Liver (tissue), 3 donors: ENCODE results near the gene CD52.

Experiments used
- ATF3 ChIP-seq: IDR thresholded peaks from 2 replicates; pipeline ENCODE4 v1.6.1; 2016; ENCODE audit warnings: antibody characterized with exemption
- CTCF ChIP-seq: fragments of 150-350 bp; IDR thresholded peaks from 2 replicates; pipeline ENCODE4 v1.5.1; 2017; ENCODE audit warnings: improper control_type of control experiment, low read depth, low read length; ENCODE audit not compliant: missing input control
- EGR1 ChIP-seq, 2 donors: IDR thresholded peaks; 2 replicates each; pipeline ENCODE4 v1.6.1; 2016 to 2018; ENCODE audit warnings: antibody characterized with exemption in 2 of 2, low read depth in 2 of 2
- FOXA1 ChIP-seq: IDR thresholded peaks from 2 replicates; pipeline ENCODE4 v1.6.1; 2016; ENCODE audit warnings: antibody characterized with exemption
- HNF4A ChIP-seq, 2 donors: conservative IDR thresholded peaks; 2 replicates each; pipeline ENCODE4 v1.6.1; 2016; ENCODE audit warnings: antibody characterized with exemption in 2 of 2, mild to moderate bottlenecking in 2 of 2
- JUND ChIP-seq, 2 donors: IDR thresholded peaks; 2 replicates each; pipeline ENCODE4 v1.6.1; 2016; ENCODE audit warnings: antibody characterized with exemption in 2 of 2
- MAX ChIP-seq: IDR thresholded peaks from 2 replicates; pipeline ENCODE4 v1.6.1; 2016; ENCODE audit warnings: antibody characterized with exemption
- RAD21 ChIP-seq, 2 donors: IDR thresholded peaks; 2 replicates each; pipeline ENCODE4 v1.6.1; 2016; ENCODE audit warnings: antibody characterized with exemption in 2 of 2, mild to moderate bottlenecking in 2 of 2
- REST ChIP-seq: IDR thresholded peaks from 2 replicates; pipeline ENCODE4 v1.6.1; 2016; ENCODE audit warnings: antibody characterized with exemption, mild to moderate bottlenecking
- donor health status: healthy.
- donor health status: healthy.

GRCh38 chr1:26351590-26352337, 34.0 kb downstream of the CD52 start:
- TF ChIP-seq MAX (no peak), CTCF (no peak), RAD21 (IDR thresholded peaks at IDR 0.05) (no peak), ATF3 (no peak), REST (no peak), HNF4A (conservative IDR thresholded peaks at IDR 0.05) (no peak), FOXA1 (no peak), EGR1 (IDR thresholded peaks at IDR 0.05; ENCODE audit: low read depth in 2 of 2) (no peak), JUND (IDR thresholded peaks at IDR 0.05) (no peak)
